Glutamatergic neuron (in vitro differentiated cells): ENCODE data around the gene CLIP2. TPM values are rescaled to one million over a fixed set of nuclear protein-coding genes. Genes with fewer than 3 reads are reported as not detected.
"Not testable (repeated sequence)": the region's sequence is repeated elsewhere in the genome, so short reads cannot be mapped to it uniquely, and the experiment has no call there.

ENCODE experiments used
- DNase-seq: peaks from one replicate; pipeline ENCODE4 v3.0.0; 2022
- H3K27ac Mint-ChIP-seq: one replicate; pipeline ENCODE4 v1.8.0; 2020; ENCODE audit warnings: mild to moderate bottlenecking, mixed read lengths, inconsistent platforms; ENCODE audit not compliant: unreplicated experiment
- H3K27me3 Mint-ChIP-seq: one replicate; pipeline ENCODE4 v1.8.0; 2020; ENCODE audit warnings: mild to moderate bottlenecking, moderate library complexity, mixed read lengths, inconsistent platforms; ENCODE audit not compliant: unreplicated experiment
- H3K36me3 Mint-ChIP-seq: one replicate; pipeline ENCODE4 v1.8.0; 2020; ENCODE audit warnings: mild to moderate bottlenecking, mixed read lengths, inconsistent platforms; ENCODE audit not compliant: unreplicated experiment
- H3K4me1 Mint-ChIP-seq: one replicate; pipeline ENCODE4 v1.8.0; 2020; ENCODE audit warnings: mild to moderate bottlenecking, low read depth, mixed read lengths, inconsistent platforms; ENCODE audit not compliant: unreplicated experiment
- H3K4me3 Mint-ChIP-seq: one replicate; pipeline ENCODE4 v1.8.0; 2020; ENCODE audit warnings: mild to moderate bottlenecking, mixed read lengths, inconsistent platforms; ENCODE audit not compliant: unreplicated experiment
- H3K9me3 Mint-ChIP-seq: one replicate; pipeline ENCODE4 v1.8.0; 2020; ENCODE audit warnings: mild to moderate bottlenecking, moderate library complexity, mixed read lengths, inconsistent platforms; ENCODE audit not compliant: unreplicated experiment
- CTCF ChIP-seq: fragments of 200-600 bp; sonication (generic); IDR thresholded peaks from one replicate; pipeline ENCODE4 v1.5.0; 2021; ENCODE audit not compliant: partially characterized antibody, unreplicated experiment
- total RNA-seq: library from RNA; stranded (reverse); fragmentation: NEBNext Ultra II Directional; extraction: Animal tissue kit (Norgen Biotek cat#: 25700); gene quantifications from one replicate; pipeline ENCODE4 v1.2.1, GENCODE V29; 2021; ENCODE audit not compliant: unreplicated experiment

Gene CLIP2
- total RNA-seq, 1 donor from 2014 or later = 96.1 TPM

DNA sequence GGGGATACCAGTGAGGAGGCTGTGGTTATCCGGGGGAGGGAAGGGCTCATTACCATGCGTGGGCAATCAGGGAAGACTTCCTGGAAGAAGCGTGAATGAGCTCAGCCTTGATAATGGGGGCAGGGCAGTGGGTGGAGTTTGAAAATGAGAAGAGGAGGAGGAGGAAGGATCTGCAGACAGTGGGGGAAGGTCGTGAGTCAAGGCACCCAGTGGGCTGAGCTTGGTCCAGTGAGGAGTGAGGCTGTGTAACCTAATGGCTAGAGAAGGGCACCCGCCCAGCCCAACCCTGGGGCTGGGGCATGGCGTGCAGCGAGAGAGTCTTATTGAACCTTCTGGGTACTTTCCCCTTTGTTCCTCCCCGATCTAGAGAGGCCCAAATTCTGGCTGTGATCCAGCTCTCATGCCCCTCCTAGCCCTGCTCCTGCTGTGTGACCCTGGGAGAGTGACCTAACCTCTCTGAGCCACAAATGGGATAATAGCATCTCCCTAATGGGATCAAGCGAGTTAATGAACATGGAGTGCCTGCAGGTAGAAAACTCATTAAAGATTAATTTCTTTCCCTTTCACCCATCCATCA, 31.5 kb downstream of the CLIP2 start:
- H3K27ac Mint-ChIP-seq = no peak overlapping the region
- no peak overlapping the region for H3K4me3 Mint-ChIP-seq
- peaks cover 5% of the 10 kb centered on the region for H3K4me1 Mint-ChIP-seq
- H3K27me3 Mint-ChIP-seq = peaks cover 6% of the 10 kb centered on the region
- DNase-seq = no peak
- no peak for TF ChIP-seq CTCF
- peaks cover 4% of the 10 kb centered on the region for H3K9me3 Mint-ChIP-seq
- H3K36me3 Mint-ChIP-seq = peaks cover 10% of the 10 kb centered on the region

DNA sequence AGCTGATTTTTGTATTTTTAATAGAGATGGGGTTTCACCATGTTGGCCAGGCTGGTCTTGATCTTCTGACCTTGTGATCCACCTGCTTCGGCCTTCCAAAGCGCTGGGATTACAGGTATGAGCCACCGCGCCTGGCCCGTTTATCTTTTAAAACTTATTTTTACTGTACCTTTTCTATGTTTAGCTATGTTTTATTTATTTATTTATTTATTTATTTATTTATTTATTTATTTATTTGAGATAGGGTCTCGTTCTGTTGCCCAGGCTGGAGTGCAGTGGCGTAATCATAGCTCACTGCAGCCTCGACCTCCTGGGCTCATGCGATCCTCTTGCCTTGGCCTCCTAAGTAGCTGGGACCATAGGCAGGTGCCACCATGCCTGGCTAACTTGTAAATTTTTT, 33.7 kb downstream of the CLIP2 start:
- H3K4me3 Mint-ChIP-seq, DNase-seq, H3K27ac Mint-ChIP-seq, H3K4me1 Mint-ChIP-seq, H3K9me3 Mint-ChIP-seq, H3K27me3 Mint-ChIP-seq, H3K36me3 Mint-ChIP-seq: not testable (repeated sequence)

- no peak overlapping the region for H3K4me3 Mint-ChIP-seq
- peaks cover under 1% of the 10 kb centered on the region for H3K9me3 Mint-ChIP-seq
- H3K27me3 Mint-ChIP-seq = no peaks in the 10 kb centered on the region
- H3K27ac Mint-ChIP-seq = no peak overlapping the region
- no peak for TF ChIP-seq CTCF
- peaks cover 5% of the 10 kb centered on the region for H3K36me3 Mint-ChIP-seq
- H3K4me1 Mint-ChIP-seq = peaks cover 5% of the 10 kb centered on the region
- DNase-seq = no peak
Observed at GRCh38 chr7:74324531-74325209, 35.5 kb downstream of the CLIP2 start.

- Mint-ChIP-seq H3K9me3 (no peaks in the 10 kb centered on the region), H3K4me3 (no peak overlapping the region), H3K4me1 (peaks cover 5% of the 10 kb centered on the region), H3K27me3 (no peaks in the 10 kb centered on the region), H3K36me3 (peaks cover 5% of the 10 kb centered on the region), H3K27ac (no peak overlapping the region)
- DNase-seq = no peak
- no peak for TF ChIP-seq CTCF
Observed at GRCh38 chr7:74325210-74325565, 36.0 kb downstream of the CLIP2 start.

DNA sequence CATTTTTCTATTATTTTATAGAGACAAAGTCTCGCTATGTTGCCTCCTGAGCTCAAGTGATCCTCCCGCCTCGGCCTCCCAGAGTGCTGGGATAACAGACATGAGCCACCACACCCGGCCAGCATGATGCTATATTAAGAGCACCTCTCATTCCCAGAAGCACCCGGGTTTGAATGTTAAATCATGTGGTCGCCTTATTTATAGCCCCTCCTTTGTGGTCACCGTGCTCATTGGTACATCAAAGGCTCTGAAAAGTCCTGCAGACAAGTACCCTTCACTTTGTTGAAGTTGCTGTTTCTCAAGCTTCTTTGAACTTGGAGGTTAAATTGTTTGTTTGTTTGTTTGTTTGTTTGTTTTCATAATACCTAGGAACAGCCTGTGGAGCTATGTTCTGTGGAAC, 40.0 kb downstream of the CLIP2 start:
- no peak for DNase-seq
- no peak for TF ChIP-seq CTCF
- no peaks in the 10 kb centered on the region for H3K27me3 Mint-ChIP-seq
- no peaks in the 10 kb centered on the region for H3K36me3 Mint-ChIP-seq
- peaks cover 2% of the 10 kb centered on the region for H3K9me3 Mint-ChIP-seq
- no peak overlapping the region for H3K27ac Mint-ChIP-seq
- no peak overlapping the region for H3K4me3 Mint-ChIP-seq
- peaks cover 3% of the 10 kb centered on the region for H3K4me1 Mint-ChIP-seq
